ENCODE results near the gene PBX2.
"Not testable (repeated sequence)": the region's sequence is repeated elsewhere in the genome, so short reads cannot be mapped to it uniquely, and the experiment has no call there.

PBX2 gene

DNA sequence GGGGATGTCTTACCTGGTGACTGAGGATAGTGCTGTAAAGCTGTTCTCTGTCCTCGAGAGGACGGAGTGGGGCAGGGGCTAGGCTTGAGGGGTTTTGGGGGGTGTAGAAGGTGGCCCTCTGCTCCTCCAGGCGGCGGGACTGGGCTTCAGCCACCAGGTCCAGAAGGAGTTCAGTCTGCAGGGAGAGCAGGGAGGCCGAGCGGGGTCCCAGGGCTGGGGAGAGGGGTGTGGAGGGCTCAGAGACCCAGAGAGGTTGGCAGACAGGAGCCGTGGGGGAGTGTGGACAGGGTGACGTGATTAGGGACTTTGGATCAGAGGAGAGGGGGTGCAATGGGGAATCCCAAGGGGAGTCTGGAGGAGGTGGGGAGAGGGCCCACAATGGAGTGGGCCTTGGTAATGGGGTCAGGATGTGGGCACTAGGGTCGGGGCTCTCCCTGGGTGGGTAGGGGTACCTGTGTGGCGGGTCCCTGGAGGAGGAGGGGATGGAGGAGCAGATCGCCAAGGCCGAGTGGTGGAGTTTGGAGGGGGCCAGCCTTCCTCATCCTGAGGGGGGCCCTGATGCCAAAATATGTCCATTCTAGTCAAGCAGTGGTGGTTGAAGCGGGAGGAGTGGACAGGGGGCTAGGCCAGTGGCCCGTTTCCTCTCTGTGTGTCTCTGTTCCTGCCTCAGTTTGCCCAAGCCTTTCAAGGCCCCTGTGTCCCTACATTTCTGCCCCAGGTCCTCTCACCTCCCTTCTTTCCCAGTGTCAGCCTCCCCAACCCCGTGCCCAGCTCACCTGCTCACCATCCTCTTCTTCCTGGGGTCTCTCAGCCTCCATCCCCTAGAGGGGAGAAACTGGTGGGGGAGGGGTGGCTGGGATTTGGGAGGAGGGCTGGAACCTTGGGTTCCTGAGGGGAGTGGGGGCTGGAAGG, 1.9 kb upstream of the PBX2 start:
- DNase-seq (ENCODE audit: low spot score), result no peak
- TF ChIP-seq, protein P1, sequence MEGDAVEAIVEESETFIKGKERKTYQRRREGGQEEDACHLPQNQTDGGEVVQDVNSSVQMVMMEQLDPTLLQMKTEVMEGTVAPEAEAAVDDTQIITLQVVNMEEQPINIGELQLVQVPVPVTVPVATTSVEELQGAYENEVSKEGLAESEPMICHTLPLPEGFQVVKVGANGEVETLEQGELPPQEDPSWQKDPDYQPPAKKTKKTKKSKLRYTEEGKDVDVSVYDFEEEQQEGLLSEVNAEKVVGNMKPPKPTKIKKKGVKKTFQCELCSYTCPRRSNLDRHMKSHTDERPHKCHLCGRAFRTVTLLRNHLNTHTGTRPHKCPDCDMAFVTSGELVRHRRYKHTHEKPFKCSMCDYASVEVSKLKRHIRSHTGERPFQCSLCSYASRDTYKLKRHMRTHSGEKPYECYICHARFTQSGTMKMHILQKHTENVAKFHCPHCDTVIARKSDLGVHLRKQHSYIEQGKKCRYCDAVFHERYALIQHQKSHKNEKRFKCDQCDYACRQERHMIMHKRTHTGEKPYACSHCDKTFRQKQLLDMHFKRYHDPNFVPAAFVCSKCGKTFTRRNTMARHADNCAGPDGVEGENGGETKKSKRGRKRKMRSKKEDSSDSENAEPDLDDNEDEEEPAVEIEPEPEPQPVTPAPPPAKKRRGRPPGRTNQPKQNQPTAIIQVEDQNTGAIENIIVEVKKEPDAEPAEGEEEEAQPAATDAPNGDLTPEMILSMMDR (IDR thresholded peaks at IDR 0.05; ENCODE audit: borderline replicate concordance, control extremely low read depth, extremely low read depth, insufficient read depth, missing control alignments), result no peak
- in situ Hi-C loops (cut with MboI; ENCODE audit: low sequenced_read_pairs, unreplicated experiment), result no loop called here

DNA sequence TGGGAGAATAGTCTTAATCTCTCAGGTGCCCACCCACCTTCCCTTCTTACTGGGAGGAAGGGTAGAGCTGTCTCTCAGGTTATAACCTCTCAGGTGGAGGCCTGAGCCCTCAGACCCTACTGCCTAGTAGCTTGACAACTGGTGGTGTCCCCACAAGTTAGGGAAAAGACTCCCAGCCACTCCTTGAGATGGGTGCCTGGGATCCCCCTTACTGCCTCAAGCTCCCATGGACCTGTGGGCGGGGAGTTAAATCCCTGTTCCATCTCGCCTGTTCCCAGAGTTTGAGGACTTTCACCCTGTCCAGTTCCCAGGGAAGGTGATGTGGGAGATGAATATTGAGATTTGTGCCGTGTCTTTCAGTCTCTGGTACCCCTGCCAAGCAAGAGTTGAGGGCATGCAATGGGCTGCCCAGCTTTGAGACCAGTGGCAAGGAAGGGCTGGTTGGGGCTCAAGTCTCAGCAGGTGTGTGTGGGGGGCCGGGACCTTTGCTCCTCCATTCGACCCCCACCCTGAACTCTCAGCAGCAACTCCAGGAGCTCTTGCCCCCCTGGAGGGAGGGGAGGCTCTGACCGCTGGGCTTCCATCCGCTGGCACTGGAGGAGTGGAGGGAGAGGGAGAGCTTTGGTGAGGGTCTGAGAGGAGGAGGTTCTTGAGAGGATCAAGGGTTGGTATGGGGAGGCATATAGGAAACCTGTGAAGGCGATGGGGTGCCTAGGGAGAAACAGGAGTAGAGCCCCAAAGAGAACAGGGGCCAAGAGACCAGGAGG, 1.1 kb upstream of the PBX2 start:
- in situ Hi-C loops (cut with MboI; ENCODE audit: low sequenced_read_pairs, unreplicated experiment), result no loop called here
- no peak for DNase-seq (ENCODE audit: low spot score)
- TF ChIP-seq, protein P1 (IDR thresholded peaks at IDR 0.05; ENCODE audit: borderline replicate concordance, control extremely low read depth, extremely low read depth, insufficient read depth, missing control alignments), result no peak

DNA sequence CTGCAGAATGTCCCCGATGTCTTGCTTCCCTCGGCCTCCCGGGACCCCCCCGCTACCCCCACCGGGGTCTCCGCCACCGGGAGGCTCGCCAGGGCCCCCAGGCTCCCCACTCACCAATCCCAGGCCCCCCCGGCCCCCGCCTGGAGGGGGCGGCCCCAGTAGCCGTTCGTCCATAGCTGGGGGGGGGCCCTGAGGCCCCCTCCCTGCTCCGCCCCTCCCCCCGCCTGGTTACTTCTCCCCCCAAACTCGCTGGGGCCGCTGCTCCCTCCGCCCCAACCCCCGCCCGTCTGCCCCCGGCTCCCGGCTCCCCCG, 304 bp downstream of the PBX2 start:
- TF ChIP-seq, protein P1 (IDR thresholded peaks at IDR 0.05; ENCODE audit: borderline replicate concordance, control extremely low read depth, extremely low read depth, insufficient read depth, missing control alignments), result no peak
- in situ Hi-C loops (cut with MboI; ENCODE audit: low sequenced_read_pairs, unreplicated experiment), result no loop called here
- DNase-seq (ENCODE audit: low spot score), result no peak

DNA sequence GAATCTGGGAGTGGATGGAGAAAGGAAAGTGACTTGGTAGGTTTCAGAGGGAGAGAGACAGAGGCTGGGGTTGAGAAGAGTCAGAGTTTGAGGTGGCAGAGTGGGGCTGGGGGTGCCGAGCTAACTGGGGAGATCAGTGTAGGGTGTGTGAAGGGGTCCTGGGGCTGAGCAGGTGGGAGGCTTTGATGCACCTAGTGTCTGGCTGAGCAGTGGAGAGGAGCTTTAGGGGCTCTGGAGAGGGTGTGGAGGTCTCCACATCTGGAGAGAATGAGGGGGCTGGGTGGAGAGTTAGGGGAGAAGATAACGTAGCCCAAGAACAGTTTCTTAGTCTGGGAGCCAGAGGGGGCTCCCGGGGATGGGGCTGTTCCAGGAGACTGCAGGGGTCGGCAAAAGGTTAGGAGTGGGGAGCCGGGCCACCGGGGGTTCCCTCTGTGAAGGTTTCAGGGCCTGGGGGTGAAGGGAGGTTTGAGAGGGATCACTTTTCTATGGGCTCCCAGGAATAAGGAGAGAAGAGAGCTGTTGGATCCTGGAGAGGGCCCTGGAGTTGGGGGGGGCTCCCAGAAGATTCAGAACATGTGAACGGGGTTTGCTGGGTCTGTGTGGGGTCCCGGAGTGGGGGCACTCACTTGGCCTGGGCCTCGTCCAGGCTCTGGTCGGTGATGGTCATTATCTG, 797 bp downstream of the PBX2 start:
- DNase-seq (ENCODE audit: low spot score), result no peak
- TF ChIP-seq, protein P1 (IDR thresholded peaks at IDR 0.05; ENCODE audit: borderline replicate concordance, control extremely low read depth, extremely low read depth, insufficient read depth, missing control alignments), result no peak
- in situ Hi-C loops (cut with MboI; ENCODE audit: low sequenced_read_pairs, unreplicated experiment), result no loop called here

DNA sequence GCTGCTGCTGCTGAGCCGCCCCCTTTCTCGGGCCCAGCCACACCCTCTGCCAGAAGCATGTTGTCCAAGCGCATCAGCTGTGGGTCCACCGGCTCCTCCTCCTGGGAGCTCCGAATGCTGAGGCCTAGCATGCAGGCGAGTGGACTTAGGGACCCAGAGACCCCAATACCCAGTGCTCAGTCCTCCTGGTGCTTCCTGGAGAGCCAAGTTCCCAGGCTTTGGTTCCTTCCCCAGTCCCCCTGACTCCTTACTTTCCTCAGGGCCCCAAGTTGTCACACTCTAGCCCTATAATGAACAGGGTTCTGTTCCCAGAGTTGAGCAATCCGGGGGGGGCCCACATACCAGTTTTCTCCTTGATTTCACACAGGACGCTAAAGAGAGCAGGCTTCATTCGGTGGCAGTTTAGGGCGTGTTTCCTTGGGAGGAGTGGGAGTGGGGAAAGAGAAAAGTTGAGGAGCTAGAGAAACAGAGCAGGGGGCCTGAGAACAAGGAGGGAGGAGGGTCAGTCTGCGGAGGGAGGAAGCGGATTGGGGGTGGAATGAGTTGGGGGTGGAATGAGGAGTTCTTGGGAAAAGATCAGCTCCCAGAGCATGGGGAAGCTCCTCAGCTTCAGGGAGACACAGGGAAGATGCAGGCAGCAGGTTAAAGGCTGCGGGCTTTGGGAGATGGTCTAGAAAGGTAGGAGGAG, 1.5 kb downstream of the PBX2 start:
- no peak for DNase-seq (ENCODE audit: low spot score)
- in situ Hi-C loops (cut with MboI; ENCODE audit: low sequenced_read_pairs, unreplicated experiment), result no loop called here

DNA sequence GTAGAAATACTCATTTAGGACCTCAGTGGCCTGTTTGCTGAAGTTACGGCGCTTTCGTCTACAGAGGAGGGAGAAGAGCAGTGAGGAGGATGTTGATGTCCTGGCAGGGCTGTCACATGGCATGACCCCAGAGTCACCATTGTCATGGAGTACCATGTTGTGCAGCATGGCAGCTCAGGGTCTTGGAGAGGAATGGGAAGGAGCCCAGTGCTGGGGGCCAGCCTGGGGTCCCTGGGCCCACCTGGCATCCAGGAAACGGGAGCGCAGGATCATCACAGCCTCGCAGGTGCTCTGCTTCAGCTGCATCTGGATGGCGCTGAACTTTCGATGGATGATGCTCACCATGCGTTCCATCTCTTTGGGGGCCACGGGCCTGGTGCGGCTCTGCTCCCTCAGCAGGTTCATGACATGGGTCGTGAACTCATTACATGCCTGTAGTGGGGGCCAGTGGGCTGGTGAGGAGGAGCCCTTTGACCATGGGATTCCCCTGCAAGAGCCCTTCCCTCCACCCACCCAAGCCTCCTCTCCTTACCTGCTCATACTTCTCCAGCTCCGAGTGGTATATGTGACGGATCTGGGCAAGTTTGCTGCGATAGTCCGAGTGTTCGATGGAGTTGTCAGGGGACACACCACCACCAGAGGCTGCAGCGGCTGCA, 2.1 kb downstream of the PBX2 start:
- in situ Hi-C loops (cut with MboI; ENCODE audit: low sequenced_read_pairs, unreplicated experiment); DNase-seq (ENCODE audit: low spot score): not testable (repeated sequence)

More for the DNA sequence above, 1.5 kb downstream of the PBX2 start:
- TF ChIP-seq, protein P1 (IDR thresholded peaks at IDR 0.05; ENCODE audit: borderline replicate concordance, control extremely low read depth, extremely low read depth, insufficient read depth, missing control alignments), result no peak

Measured in GM13976 (cell line).